SK-N-MC (cell line): ENCODE data around the gene ORM2.

Experiments
- EZH2 ChIP-seq: fragments of 200-600 bp; sonication (generic); IDR thresholded peaks from one replicate; pipeline ENCODE4 v1.6.1; 2017; ENCODE audit warnings: antibody characterized with exemption
- FOXP2 ChIP-seq: optimal IDR thresholded peaks from 2 replicates; pipeline ENCODE3; 2011; ENCODE audit warnings: mild to moderate bottlenecking, moderate library complexity; ENCODE audit not compliant: insufficient read depth; ENCODE audit errors: extremely low read length, control extremely low read depth
- POLR2AphosphoS5 ChIP-seq: IDR thresholded peaks from 2 replicates; pipeline ENCODE4 v1.6.1; 2012; ENCODE audit warnings: mild to moderate bottlenecking, low read depth, low read length, borderline replicate concordance

GRCh38 chr9:114312513-114312875 is 17.2 kb upstream of the ORM2 start:
- TF ChIP-seq POLR2AphosphoS5: no peak
- no peak for TF ChIP-seq FOXP2
- TF ChIP-seq EZH2: no peak
